GM19035 (cell line): ENCODE data around the gene RAI1.
A peak's percentile ranks its signal among the peaks of the same experiment; 100 is the strongest.

ENCODE experiments used
- ATAC-seq: cut with Tn5 transposase; IDR thresholded peaks from one replicate; pipeline ENCODE4 v1.9.1; 2021; ENCODE audit not compliant: unreplicated experiment

Gene RAI1

GRCh38 chr17:17698869-17699351 lies 17.7 kb downstream of the RAI1 start:
- no peak for ATAC-seq

- ATAC-seq: no peak
Observed at GRCh38 chr17:17699491-17699890, 18.2 kb downstream of the RAI1 start.

DNA sequence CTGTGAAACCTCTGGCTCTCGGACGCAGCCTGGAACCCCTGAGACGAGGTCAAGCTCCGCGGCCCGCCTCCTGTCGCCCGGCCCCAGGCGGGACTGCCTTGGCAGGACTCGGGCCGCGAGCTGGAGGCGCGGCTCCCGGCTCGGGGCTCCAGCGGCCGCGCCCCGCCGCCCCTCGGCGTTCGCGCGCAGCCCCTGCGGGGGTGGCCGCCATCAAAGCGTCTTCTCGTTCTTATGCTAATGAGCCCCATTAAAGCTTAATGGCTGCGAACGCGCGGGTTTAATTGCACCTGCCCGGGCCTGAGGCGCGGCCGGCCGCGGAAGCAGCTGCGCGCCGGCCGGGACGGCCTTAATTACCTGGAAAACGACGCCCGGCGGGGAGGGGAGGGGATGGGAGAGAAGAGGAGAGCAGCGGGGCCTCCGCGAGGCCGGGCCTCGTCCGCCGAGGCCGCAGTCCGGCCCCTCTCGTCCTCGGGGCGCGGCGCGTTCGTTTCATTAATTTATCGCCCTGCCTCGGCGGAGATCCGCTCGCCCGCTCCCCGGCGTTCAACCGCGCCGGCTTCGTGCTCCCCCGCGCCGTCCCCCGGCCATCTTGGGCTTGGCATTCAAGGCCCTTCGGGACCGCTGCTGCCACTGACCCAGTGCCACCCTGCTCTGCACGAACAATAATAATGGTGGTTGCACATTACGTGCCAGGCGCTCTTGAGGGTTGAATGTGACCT lies 19.2 kb downstream of the RAI1 start:
- ATAC-seq: no peak

- no peak for ATAC-seq
Observed at GRCh38 chr17:17701112-17701511, 19.9 kb downstream of the RAI1 start.

GRCh38 chr17:17701658-17702057 lies 20.4 kb downstream of the RAI1 start:
- no peak for ATAC-seq

GRCh38 chr17:17702449-17703139 lies 21.3 kb downstream of the RAI1 start:
- no peak for ATAC-seq

- no peak for ATAC-seq
Observed at GRCh38 chr17:17703140-17703919, 22.1 kb downstream of the RAI1 start.

DNA sequence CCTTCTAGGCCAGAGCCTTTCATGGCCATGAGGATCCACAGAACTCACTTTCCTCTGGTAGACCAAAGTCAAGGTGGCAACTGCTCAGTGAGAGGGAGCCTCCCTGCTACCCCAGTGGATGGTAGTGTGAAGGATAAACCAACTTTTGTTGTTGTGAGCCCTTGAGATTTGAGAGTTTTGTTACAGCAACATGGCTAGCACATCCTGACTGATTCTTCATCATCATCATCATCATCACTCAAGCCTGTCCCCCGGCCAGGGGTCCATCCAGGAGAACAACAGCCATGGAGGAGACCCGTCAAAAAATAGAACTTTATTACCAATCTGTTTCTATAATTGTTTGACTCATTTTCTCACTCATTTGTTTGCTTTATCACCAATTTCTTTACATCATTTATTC lies 23.7 kb downstream of the RAI1 start:
- ATAC-seq: no peak

- no peak for ATAC-seq
Observed at GRCh38 chr17:17706140-17707060, 25.1 kb downstream of the RAI1 start.

GRCh38 chr17:17708295-17708694 lies 27.0 kb downstream of the RAI1 start:
- no peak for ATAC-seq

GRCh38 chr17:17708816-17709215 lies 27.6 kb downstream of the RAI1 start:
- no peak for ATAC-seq

DNA sequence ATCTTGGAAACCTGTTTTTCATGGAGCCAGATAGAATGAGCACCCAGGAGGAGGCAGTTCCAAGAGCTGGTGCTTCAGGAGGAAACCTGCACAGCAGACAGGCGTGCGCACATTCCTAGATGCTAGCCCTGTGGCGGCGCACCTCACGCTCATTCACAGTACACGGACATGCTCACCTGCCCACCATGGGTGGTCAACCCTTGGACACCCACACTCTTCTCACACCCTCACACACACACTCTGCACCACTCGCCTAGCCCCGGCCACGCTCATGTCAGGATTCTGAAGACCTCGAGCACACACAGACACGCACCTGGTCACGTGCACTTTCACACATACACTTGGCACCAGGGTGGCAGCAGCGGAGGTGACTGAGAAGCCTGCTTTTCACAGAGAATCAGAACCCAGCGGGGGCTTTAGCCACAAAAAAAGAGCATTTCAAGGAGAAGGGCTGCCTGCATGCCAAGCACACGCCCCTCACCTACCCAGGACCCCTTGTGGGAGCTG lies 28.6 kb downstream of the RAI1 start:
- no peak for ATAC-seq

DNA sequence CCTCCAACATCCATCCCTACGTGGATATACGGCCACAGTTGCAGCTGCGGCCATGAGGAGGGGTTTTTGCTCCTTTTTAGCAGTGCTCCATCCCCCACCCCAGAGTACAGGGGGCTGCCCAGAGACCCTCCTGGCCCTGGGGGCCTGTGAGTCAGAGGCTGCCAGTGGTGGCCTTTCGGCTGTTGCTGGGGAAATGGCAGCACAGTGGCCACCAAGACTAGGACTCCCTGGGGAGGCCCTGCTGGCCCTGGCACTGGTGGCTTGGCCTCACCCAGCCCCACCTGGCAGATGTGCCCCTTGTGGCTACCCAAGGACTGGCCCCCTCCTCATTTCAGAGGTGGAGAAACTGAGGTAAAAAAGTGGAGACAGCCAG lies 29.1 kb downstream of the RAI1 start:
- ATAC-seq: no peak

DNA sequence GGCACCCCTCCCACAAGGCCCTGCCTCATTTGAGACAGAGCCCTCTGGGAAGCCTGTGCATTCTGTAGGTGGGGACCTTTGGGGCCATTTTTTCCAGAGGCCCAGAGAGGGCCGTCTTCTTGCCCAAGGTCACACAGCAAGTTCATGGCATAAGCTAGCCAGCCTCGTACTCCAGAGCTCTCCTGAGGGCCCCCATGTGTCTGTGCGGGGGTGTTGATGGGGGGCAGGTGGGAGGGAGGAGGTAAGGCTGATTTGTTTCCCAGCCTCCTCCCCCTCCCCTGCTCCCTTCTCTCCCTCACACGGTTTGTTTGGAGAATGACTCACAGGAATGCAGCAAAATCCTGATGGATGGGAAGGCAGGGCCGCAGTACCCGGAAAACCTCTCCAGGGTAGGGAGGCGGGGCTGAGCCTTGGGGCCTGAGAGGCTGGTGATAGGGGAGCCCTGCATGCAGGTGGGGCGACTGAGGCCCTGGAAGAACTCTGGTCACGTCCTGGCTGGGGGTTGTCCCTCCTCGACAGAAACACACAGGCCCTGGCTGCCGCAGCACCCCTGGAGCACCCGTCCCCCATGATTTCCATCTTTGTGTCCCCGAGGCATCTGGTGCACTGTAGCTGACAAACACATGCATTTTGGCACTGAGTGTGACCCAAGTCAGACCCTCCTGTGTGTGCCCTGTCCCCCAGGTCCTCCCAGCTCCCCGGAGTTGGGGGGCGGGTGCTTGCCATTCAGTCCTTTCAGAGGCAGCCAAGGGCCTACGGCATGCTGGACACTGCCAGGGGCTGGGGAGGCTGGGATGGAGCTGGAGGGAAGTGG lies 29.7 kb downstream of the RAI1 start:
- ATAC-seq: no peak

GRCh38 chr17:17711641-17712162 lies 30.4 kb downstream of the RAI1 start:
- ATAC-seq: no peak

DNA sequence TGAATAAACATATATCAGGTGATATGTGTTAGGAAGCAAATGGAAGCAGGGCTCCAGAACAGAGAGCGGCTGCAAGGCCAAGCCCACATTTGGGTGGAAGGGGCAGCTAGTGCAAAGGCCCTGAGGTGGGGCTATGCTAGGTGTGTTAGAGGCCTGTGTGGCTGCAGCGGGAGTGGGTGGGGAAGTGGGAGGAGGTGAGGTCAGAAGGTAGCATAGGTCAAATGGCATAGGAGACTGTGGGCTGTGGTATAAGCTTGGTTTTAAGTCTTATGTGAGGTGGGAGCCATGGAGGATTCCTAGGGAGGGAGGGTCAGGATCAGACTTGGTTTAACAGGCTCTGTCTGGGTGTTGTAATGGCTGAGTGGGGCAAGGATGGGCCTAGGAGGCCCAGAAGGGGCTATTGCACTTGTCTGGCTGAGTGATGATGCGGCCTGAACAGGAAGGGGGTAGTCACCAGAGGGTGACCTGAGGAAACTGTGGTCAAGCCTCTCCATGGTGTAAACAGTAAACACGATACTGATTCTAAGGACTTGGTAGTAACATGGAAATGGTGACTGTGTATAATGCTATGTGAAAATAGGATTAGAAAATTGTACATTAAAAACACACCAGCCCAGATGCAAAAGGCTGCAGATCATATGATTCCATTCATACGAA lies 31.1 kb downstream of the RAI1 start:
- peak; percentile 85 for ATAC-seq

DNA sequence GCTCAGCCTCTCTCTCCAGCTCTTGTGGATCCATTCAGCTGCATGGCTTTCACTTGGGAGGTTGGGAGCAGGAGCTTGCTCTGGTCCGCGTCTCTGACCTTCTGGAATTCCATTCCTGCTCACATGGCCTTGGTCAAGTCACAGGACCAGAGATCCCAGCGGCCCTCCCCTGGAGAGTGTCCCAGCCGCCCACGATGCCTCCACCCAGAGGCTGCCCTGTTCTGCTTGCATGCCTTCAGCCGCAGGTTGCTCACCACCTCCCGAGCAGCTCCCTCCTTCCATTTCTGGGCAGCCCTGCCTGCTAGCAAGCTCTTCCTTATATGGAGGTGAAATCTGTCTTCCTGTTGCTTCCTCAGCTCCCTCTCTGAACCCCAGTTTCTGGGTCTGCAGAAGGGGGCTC lies 32.6 kb downstream of the RAI1 start:
- ATAC-seq: no peak

GRCh38 chr17:17714261-17714866 lies 33.1 kb downstream of the RAI1 start:
- ATAC-seq: no peak

DNA sequence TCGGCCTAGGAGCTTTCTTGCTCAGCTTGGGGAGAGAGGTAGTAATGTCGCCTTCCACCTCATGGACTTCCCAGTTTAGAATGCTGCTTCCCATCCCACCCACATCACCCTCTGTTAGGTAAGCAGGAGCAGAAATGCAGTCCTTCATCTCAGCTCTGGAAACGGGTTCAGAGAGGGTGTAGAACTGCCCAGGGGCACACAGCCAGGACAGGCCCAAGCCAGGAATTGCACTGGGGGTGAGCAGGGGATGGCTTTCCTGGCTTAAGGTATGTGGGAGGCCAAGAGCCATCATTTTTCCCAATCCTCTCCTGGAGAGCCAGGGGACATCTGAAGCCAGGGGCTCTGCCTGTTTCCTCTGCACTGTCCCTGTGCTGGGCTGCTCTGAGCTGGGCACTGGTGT lies 33.6 kb downstream of the RAI1 start:
- no peak for ATAC-seq
